MM.1S (cell line): ENCODE results near the gene PTCD2.

Experiments
- DNase-seq: peaks from one replicate; pipeline ENCODE4 v3.0.0-alpha.2; 2015
- H2AFZ ChIP-seq: fragments of 300-600 bp; sonication (generic); 2 replicates; pipeline ENCODE4 v1.6.0; 2016; ENCODE audit warnings: antibody characterized with exemption, low read length
- H3F3A ChIP-seq: fragments of 300-600 bp; sonication (generic); 2 replicates; pipeline ENCODE4 v1.6.1; 2016; ENCODE audit warnings: mild to moderate bottlenecking, antibody characterized with exemption, low read length, moderate library complexity, mixed read lengths; ENCODE audit not compliant: insufficient read depth
- H3K27ac ChIP-seq: fragments of 300-600 bp; sonication (generic); 2 replicates; pipeline ENCODE4 v1.5.1; 2016; ENCODE audit warnings: mild to moderate bottlenecking, low read length
- H3K27me3 ChIP-seq: fragments of 300-600 bp; sonication (generic); replicated peaks from 2 replicates; pipeline ENCODE4 v1.6.0; 2016; ENCODE audit warnings: low read length; ENCODE audit not compliant: insufficient read depth
- H3K36me3 ChIP-seq: fragments of 300-600 bp; sonication (generic); replicated peaks from 2 replicates; pipeline ENCODE4 v1.6.1; 2016; ENCODE audit warnings: mild to moderate bottlenecking, low read length, mixed read lengths; ENCODE audit not compliant: insufficient read depth
- H3K4me1 ChIP-seq: fragments of 300-600 bp; sonication (generic); 2 replicates; pipeline ENCODE4 v1.6.1; 2016; ENCODE audit warnings: low read length, mixed read lengths
- H3K4me2 ChIP-seq: fragments of 300-600 bp; sonication (generic); 2 replicates; pipeline ENCODE4 v1.6.0; 2016; ENCODE audit warnings: low read depth, low read length
- H3K4me3 ChIP-seq: fragments of 300-600 bp; sonication (generic); 2 replicates; pipeline ENCODE4 v1.5.1; 2016; ENCODE audit warnings: low read length, mixed read lengths
- H3K79me2 ChIP-seq: fragments of 300-600 bp; sonication (generic); 2 replicates; pipeline ENCODE4 v1.6.1; 2016; ENCODE audit warnings: mixed run types, low read length, mixed read lengths
- H3K9ac ChIP-seq: fragments of 300-600 bp; sonication (generic); 2 replicates; pipeline ENCODE4 v1.6.1; 2016; ENCODE audit warnings: low read length, mixed read lengths
- H3K9me2 ChIP-seq: fragments of 300-600 bp; sonication (generic); replicated peaks from 2 replicates; pipeline ENCODE4 v1.6.1; 2016; ENCODE audit warnings: mild to moderate bottlenecking, low read length, mixed read lengths; ENCODE audit not compliant: insufficient read depth
- H3K9me3 ChIP-seq: fragments of 300-600 bp; sonication (generic); replicated peaks from 2 replicates; pipeline ENCODE4 v1.6.1; 2016; ENCODE audit warnings: mild to moderate bottlenecking, low read length, mixed read lengths; ENCODE audit not compliant: insufficient read depth
- H4K20me1 ChIP-seq: fragments of 300-600 bp; sonication (generic); 2 replicates; pipeline ENCODE4 v1.6.1; 2016; ENCODE audit warnings: mild to moderate bottlenecking, low read length, moderate library complexity, mixed read lengths; ENCODE audit not compliant: insufficient read depth
- CTCF ChIP-seq: fragments of 300-600 bp; sonication (generic); IDR thresholded peaks from 2 replicates; pipeline ENCODE4 v1.5.1; 2016; ENCODE audit warnings: antibody characterized with exemption, low read length, mixed read lengths
- EZH2 ChIP-seq: fragments of 300-600 bp; sonication (generic); optimal IDR thresholded peaks from 2 replicates; pipeline ENCODE3; 2017; ENCODE audit warnings: low read depth, mild to moderate bottlenecking, antibody characterized with exemption, low read length, mixed read lengths
- EZH2phosphoT487 ChIP-seq: fragments of 300-600 bp; sonication (generic); IDR thresholded peaks from 2 replicates; pipeline ENCODE4 v1.6.1; 2018; ENCODE audit warnings: antibody characterized with exemption, low read length

The PTCD2 gene

GRCh38 chr5:72328172-72328571 lies 8.0 kb downstream of the PTCD2 start:
- H3K9me3 ChIP-seq: no peaks in the 10 kb centered on the region
- H4K20me1 ChIP-seq: no peaks in the 10 kb centered on the region
- H3K4me1 ChIP-seq: no peaks in the 10 kb centered on the region
- TF ChIP-seq EZH2phosphoT487 (no peak), CTCF (no peak), EZH2 (no peak)
- no peak overlapping the region for H3K9ac ChIP-seq
- 0 out of 2 replicates have a peak, but pooled peaks cover 2% of the 10 kb centered on the region for H3K36me3 ChIP-seq
- H3K27ac ChIP-seq: no peak overlapping the region
- H3K27me3 ChIP-seq: no peaks in the 10 kb centered on the region
- no peak overlapping the region for H2AFZ ChIP-seq
- no peak overlapping the region for H3K4me2 ChIP-seq
- no peak for DNase-seq
- H3K4me3 ChIP-seq: no peak overlapping the region
- H3F3A ChIP-seq: no peaks in the 10 kb centered on the region; the same call in 1 of the 2 replicates
- no peaks in the 10 kb centered on the region for H3K79me2 ChIP-seq
- H3K9me2 ChIP-seq: no peaks in the 10 kb centered on the region

- DNase-seq: no peak
- H3K27ac ChIP-seq: no peak overlapping the region
- 0 out of 2 replicates have a peak, but pooled peaks cover 4% of the 10 kb centered on the region for H3K36me3 ChIP-seq
- no peaks in the 10 kb centered on the region for H3K9me2 ChIP-seq
- no peaks in the 10 kb centered on the region for H3F3A ChIP-seq
- no peaks in the 10 kb centered on the region for H3K4me1 ChIP-seq
- no peak overlapping the region for H3K9ac ChIP-seq
- H4K20me1 ChIP-seq: no peaks in the 10 kb centered on the region
- no peak overlapping the region for H2AFZ ChIP-seq
- no peaks in the 10 kb centered on the region for H3K27me3 ChIP-seq
- no peaks in the 10 kb centered on the region for H3K9me3 ChIP-seq
- no peak overlapping the region for H3K4me2 ChIP-seq
- no peak overlapping the region for H3K4me3 ChIP-seq
- TF ChIP-seq EZH2phosphoT487 (no peak), CTCF (no peak), EZH2 (no peak)
- H3K79me2 ChIP-seq: no peaks in the 10 kb centered on the region
Observed at GRCh38 chr5:72330712-72331111, 10.5 kb downstream of the PTCD2 start.

GRCh38 chr5:72337159-72337558 lies 17.0 kb downstream of the PTCD2 start:
- no peak overlapping the region for H3K27ac ChIP-seq
- no peaks in the 10 kb centered on the region for H3K4me1 ChIP-seq
- H4K20me1 ChIP-seq: no peaks in the 10 kb centered on the region
- no peak overlapping the region for H3K4me2 ChIP-seq
- H3K9me3 ChIP-seq: no peaks in the 10 kb centered on the region
- no peak overlapping the region for H3K4me3 ChIP-seq
- no peaks in the 10 kb centered on the region for H3K9me2 ChIP-seq
- H3K36me3 ChIP-seq: 0 out of 2 replicates have a peak, but pooled peaks cover 4% of the 10 kb centered on the region
- H3F3A ChIP-seq: no peaks in the 10 kb centered on the region
- DNase-seq: no peak
- no peak overlapping the region for H3K9ac ChIP-seq
- H3K27me3 ChIP-seq: no peaks in the 10 kb centered on the region
- H3K79me2 ChIP-seq: no peaks in the 10 kb centered on the region
- no peak overlapping the region for H2AFZ ChIP-seq
- TF ChIP-seq CTCF: no peak
- no peak for TF ChIP-seq EZH2phosphoT487
- TF ChIP-seq EZH2: no peak
